Smooth muscle cell (in vitro differentiated cells): ENCODE data around the gene SYTL2. TPM values are rescaled to one million over a fixed set of nuclear protein-coding genes. Genes with fewer than 3 reads are reported as not detected.

ENCODE experiments used
- DNase-seq: peaks from one replicate; lab custom pipeline; 2025; ENCODE audit not compliant: unreplicated experiment; lab: John Stamatoyannopoulos, UW
- H2AFZ ChIP-seq: fragments of 200-600 bp; sonication (generic); 2 replicates; pipeline ENCODE4 v1.6.0; 2016; ENCODE audit warnings: antibody characterized with exemption, low read depth, mild to moderate bottlenecking
- H3F3A ChIP-seq: fragments of 200-600 bp; sonication (generic); 2 replicates; pipeline ENCODE4 v1.6.0; 2017; ENCODE audit warnings: antibody characterized with exemption, low read depth
- H3K27ac ChIP-seq: fragments of 200-600 bp; sonication (generic); 2 replicates; pipeline ENCODE4 v1.5.1; 2016; ENCODE audit warnings: low read depth, mild to moderate bottlenecking
- H3K27me3 ChIP-seq: fragments of 200-600 bp; sonication (generic); 2 replicates; pipeline ENCODE4 v1.6.1; 2016; ENCODE audit warnings: low read depth, mild to moderate bottlenecking
- H3K36me3 ChIP-seq: fragments of 200-600 bp; sonication (generic); 2 replicates; pipeline ENCODE4 v1.5.1; 2016; ENCODE audit warnings: low read depth
- H3K4me1 ChIP-seq: fragments of 200-600 bp; sonication (generic); 2 replicates; pipeline ENCODE4 v1.5.1; 2016; ENCODE audit warnings: low read depth
- H3K4me2 ChIP-seq: fragments of 200-600 bp; sonication (generic); 2 replicates; pipeline ENCODE4 v1.6.0; 2016; ENCODE audit warnings: mild to moderate bottlenecking
- H3K4me3 ChIP-seq: fragments of 200-600 bp; sonication (generic); 2 replicates; pipeline ENCODE4 v1.5.1; 2016; ENCODE audit warnings: mild to moderate bottlenecking
- H3K79me2 ChIP-seq: fragments of 200-600 bp; sonication (generic); 2 replicates; pipeline ENCODE4 v1.6.0; 2016; ENCODE audit warnings: low read depth, mild to moderate bottlenecking
- H3K9ac ChIP-seq: fragments of 200-600 bp; sonication (generic); 2 replicates; pipeline ENCODE4 v1.6.0; 2016; ENCODE audit warnings: low read depth
- H3K9me3 ChIP-seq: fragments of 200-600 bp; sonication (generic); replicated peaks from 2 replicates; pipeline ENCODE4 v1.5.1; 2016; ENCODE audit warnings: low read depth
- H4K20me1 ChIP-seq: fragments of 200-600 bp; sonication (generic); 2 replicates; pipeline ENCODE4 v1.6.0; 2016; ENCODE audit warnings: low read depth
- whole genome bisulfite sequencing: methylation state at CpG from one replicate; pipeline ENCODE4 v1.1.7; 2016; ENCODE audit warnings: low lambda C conversion rate; 5-methylcytosine and 5-hydroxymethylcytosine counted together
- polyA plus RNA-seq: library from polyadenylated mRNA; unstranded; fragments of >200 nt; fragmentation: Nextera tagmentation; extraction: Ambion mirVana; gene quantifications from 2 replicates; pipeline ENCODE4 v1.2.1, GENCODE V29; 2016
- total RNA-seq: library from RNA; depleted of rRNA; stranded (reverse); fragments of >200 nt; gene quantifications from 2 replicates; pipeline ENCODE4 v1.2.3, GENCODE V29; 2014
- TF ChIP-seq, protein P1 (sequence below): fragments of 200-600 bp; sonication (generic); IDR thresholded peaks from 2 replicates; pipeline ENCODE4 v1.5.1; 2017; ENCODE audit warnings: borderline replicate concordance, mild to moderate bottlenecking, antibody characterized with exemption; ENCODE audit not compliant: insufficient read depth, poor library complexity, severe bottlenecking

The SYTL2 gene
- total and polyA plus RNA-seq, 2 experiments from 2014 or later, result 10.4 to 50.7 TPM

DNA sequence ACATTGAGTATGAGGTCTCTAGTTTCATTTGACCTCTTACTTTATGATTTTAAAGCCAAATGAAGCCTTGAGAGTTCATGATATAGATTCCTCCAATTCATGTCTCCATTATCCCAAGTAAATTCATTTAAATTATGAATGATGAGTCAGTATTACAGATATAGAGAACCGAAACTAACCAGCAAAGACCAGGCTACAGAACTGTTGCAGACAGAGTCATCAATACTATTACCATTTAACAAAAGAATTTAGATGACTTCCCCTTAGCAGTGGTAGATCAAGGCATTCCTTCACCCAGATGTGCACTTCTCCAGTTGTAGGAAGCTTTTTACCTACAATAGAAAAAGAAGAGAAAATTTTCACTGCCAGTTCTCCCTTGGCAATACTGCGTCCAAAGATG is 113.2 kb downstream of the SYTL2 start:
- TF ChIP-seq, protein P1, sequence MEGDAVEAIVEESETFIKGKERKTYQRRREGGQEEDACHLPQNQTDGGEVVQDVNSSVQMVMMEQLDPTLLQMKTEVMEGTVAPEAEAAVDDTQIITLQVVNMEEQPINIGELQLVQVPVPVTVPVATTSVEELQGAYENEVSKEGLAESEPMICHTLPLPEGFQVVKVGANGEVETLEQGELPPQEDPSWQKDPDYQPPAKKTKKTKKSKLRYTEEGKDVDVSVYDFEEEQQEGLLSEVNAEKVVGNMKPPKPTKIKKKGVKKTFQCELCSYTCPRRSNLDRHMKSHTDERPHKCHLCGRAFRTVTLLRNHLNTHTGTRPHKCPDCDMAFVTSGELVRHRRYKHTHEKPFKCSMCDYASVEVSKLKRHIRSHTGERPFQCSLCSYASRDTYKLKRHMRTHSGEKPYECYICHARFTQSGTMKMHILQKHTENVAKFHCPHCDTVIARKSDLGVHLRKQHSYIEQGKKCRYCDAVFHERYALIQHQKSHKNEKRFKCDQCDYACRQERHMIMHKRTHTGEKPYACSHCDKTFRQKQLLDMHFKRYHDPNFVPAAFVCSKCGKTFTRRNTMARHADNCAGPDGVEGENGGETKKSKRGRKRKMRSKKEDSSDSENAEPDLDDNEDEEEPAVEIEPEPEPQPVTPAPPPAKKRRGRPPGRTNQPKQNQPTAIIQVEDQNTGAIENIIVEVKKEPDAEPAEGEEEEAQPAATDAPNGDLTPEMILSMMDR, result no peak
- 91% methylated on average over 2 of the region's 2 CpGs for WGBS
- H3K79me2 ChIP-seq, result no peaks in the 10 kb centered on the region

DNA sequence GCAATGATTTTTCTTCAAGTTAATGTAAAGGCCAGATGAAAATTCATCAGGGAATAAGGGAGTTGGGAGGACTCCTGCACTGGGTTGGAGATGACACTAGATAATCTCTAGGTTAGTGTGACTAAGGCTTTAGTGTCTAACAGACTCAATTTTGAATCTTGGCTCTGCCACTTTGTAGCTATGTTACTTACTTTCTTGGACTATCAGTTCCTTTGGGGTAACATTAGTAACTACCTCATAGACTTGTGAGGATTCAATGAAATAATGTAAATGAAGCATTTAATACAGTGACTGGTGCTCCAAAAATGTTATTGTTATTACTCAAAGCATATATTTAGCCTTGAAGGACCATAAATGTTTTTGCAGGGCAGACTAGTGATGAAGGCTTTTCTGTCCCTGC is 115.4 kb downstream of the SYTL2 start:
- H3K4me2 ChIP-seq, result no peak overlapping the region
- no peak overlapping the region for H3K27ac ChIP-seq

More for the DNA sequence above, 113.2 kb downstream of the SYTL2 start:
- no peaks in the 10 kb centered on the region for H3K36me3 ChIP-seq
- H4K20me1 ChIP-seq, result no peaks in the 10 kb centered on the region
- H3K27ac ChIP-seq, result no peak overlapping the region
- H3K4me3 ChIP-seq, result no peak overlapping the region
- no peaks in the 10 kb centered on the region for H3F3A ChIP-seq
- H3K4me2 ChIP-seq, result no peak overlapping the region
- no peaks in the 10 kb centered on the region for H3K27me3 ChIP-seq
- H3K9me3 ChIP-seq, result no peaks in the 10 kb centered on the region
- H3K4me1 ChIP-seq, result no peaks in the 10 kb centered on the region
- H3K9ac ChIP-seq, result no peak overlapping the region
- no peak for DNase-seq
- H2AFZ ChIP-seq, result no peak overlapping the region

DNA sequence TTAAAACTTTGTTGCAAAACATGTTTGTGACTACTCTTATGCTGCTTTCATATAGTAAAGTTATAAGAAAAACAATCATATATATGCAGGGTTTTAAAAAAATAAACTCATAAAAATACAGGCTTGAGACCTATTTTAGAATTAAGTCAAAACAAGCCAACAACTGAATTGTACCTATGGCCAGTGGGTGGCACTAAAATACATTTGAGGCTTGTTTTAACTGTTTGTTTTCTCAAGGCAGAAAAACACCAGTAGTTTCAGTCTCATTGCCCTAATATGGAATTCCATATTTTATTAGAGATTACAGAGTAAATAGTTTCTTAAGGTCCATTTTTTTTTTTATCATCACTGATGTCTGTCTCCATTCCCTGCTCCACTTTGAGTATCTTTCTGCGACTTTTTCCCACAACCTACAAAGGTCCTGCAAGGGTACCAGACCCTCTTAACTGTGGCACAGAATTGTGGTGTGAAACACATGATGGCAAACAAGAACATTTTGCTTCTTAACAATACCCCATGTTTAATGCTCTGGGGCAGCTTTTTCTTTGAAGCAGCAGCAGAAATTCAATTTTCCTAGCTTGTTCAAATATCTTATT is 116.5 kb downstream of the SYTL2 start:
- 88% methylated on average over 1 of the region's 1 CpG for WGBS

More for the DNA sequence above, 115.4 kb downstream of the SYTL2 start:
- Histone ChIP-seq H4K20me1 (no peaks in the 10 kb centered on the region), H2AFZ (no peak overlapping the region), H3K4me3 (no peak overlapping the region), H3K36me3 (no peaks in the 10 kb centered on the region), H3F3A (no peaks in the 10 kb centered on the region), H3K4me1 (no peaks in the 10 kb centered on the region), H3K27me3 (no peaks in the 10 kb centered on the region), H3K79me2 (no peaks in the 10 kb centered on the region), H3K9ac (no peak overlapping the region), H3K9me3 (no peaks in the 10 kb centered on the region)
- TF ChIP-seq, protein P1, result no peak
- DNase-seq, result no peak

More for the DNA sequence above, 116.5 kb downstream of the SYTL2 start:
- TF ChIP-seq, protein P1, result peak; percentile 40
- Histone ChIP-seq H3K27ac (no peak overlapping the region), H3K36me3 (no peaks in the 10 kb centered on the region), H3K4me3 (no peak overlapping the region), H2AFZ (no peak overlapping the region), H3K9me3 (no peaks in the 10 kb centered on the region), H3K27me3 (no peaks in the 10 kb centered on the region), H3F3A (no peaks in the 10 kb centered on the region), H4K20me1 (no peaks in the 10 kb centered on the region), H3K4me2 (no peak overlapping the region), H3K79me2 (no peaks in the 10 kb centered on the region), H3K4me1 (no peaks in the 10 kb centered on the region), H3K9ac (no peak overlapping the region)
- DNase-seq, result no peak
